GM12878 (cell line): ENCODE data around the gene POLK. TPM values are rescaled to one million over a fixed set of nuclear protein-coding genes. Genes with fewer than 3 reads are reported as not detected.
A peak's percentile ranks its signal among the peaks of the same experiment; 100 is the strongest.

Experiments
- ATAC-seq: fragments of 200-7000 bp; cut with Tn5 transposase; 3 replicates; pipeline ENCODE4 v1.9.1; 2020; ENCODE audit warnings: mild to moderate bottlenecking, moderate library complexity
- BruUV-seq: library from RNA; stranded (reverse); fragments of 400-500 nt; replicated peaks from 2 replicates; lab custom pipeline; 2021; lab: Mats Ljungman, UMichigan
- CTCF ChIA-PET: fragments of 300-600 bp; sonication (Branson Sonifier 250); formaldehyde crosslinking; extraction: SDS; loops from one replicate; lab custom pipeline; 2021; ENCODE audit warnings: inconsistent platforms; lab: Yijun Ruan, JAX
- POLR2A ChIA-PET: fragments of 350-600 bp; formaldehyde crosslinking; extraction: SDS; loops from one replicate; lab custom pipeline; 2021; ENCODE audit warnings: inconsistent platforms; lab: Charles Lee
- RAD21 ChIA-PET: fragments of 300-600 bp; sonication (Branson Sonifier 250); formaldehyde crosslinking; loops from one replicate; lab custom pipeline; 2023; ENCODE audit warnings: antibody characterized with exemption; ENCODE audit not compliant: unreplicated experiment; lab: Charles Lee
- SMC1A ChIA-PET: fragments of 300-600 bp; sonication (Branson Sonifier 250); formaldehyde crosslinking; loops from one replicate; lab custom pipeline; 2023; ENCODE audit not compliant: unreplicated experiment, uncharacterized antibody; lab: Charles Lee
- DNase-seq: peaks from one replicate; pipeline ENCODE4 v3.0.0-alpha.2; 2011; ENCODE audit warnings: low read depth, low spot score
- FAIRE-seq: peaks from 3 replicates; lab custom pipeline; 2011; peaks lifted over from hg19 to GRCh38; lab: Jason Lieb, UNC
- H2AFZ ChIP-seq: 2 replicates; pipeline ENCODE4 v1.6.0; 2011; ENCODE audit warnings: low read depth, low read length, control low read depth; ENCODE audit not compliant: control insufficient read depth
- H3K27ac ChIP-seq: 2 replicates; pipeline ENCODE4 v1.5.1; 2011; ENCODE audit warnings: control low read depth; ENCODE audit not compliant: control insufficient read depth, insufficient read depth
- H3K27me3 ChIP-seq, 2 experiments: replicated peaks in 1 of 2; 2 replicates each; pipeline versions ENCODE4 v1.6.0 to v1.6.1; 2011; ENCODE audit warnings: low read length in 1 of 2; ENCODE audit not compliant: control insufficient read depth in 2 of 2, insufficient read depth in 2 of 2
- H3K36me3 ChIP-seq, 2 experiments: 2 replicates each; pipeline ENCODE4 v1.5.1; 2011; ENCODE audit warnings: low read length in 1 of 2; ENCODE audit not compliant: control insufficient read depth in 2 of 2, insufficient read depth in 2 of 2
- H3K4me1 ChIP-seq: 2 replicates; pipeline ENCODE4 v1.6.1; 2011; ENCODE audit warnings: mild to moderate bottlenecking, low read length, moderate library complexity, mixed read lengths; ENCODE audit not compliant: control insufficient read depth, insufficient read depth
- H3K4me2 ChIP-seq: 2 replicates; pipeline ENCODE4 v1.6.0; 2011; ENCODE audit warnings: control low read depth; ENCODE audit not compliant: control insufficient read depth, insufficient read depth
- H3K4me3 ChIP-seq: fragments of 200-600 bp; sonication (generic); 2 replicates; pipeline ENCODE4 v1.5.1; 2016
- H3K79me2 ChIP-seq: 2 replicates; pipeline ENCODE4 v1.6.0; 2011; ENCODE audit warnings: low read length; ENCODE audit not compliant: control insufficient read depth, insufficient read depth
- H3K9ac ChIP-seq: 2 replicates; pipeline ENCODE4 v1.8.0; 2011; ENCODE audit warnings: low read length, control low read depth, mixed read lengths; ENCODE audit not compliant: control insufficient read depth, insufficient read depth
- H3K9me3 ChIP-seq: replicated peaks from 3 replicates; pipeline ENCODE4 v1.5.1; 2011; ENCODE audit warnings: mild to moderate bottlenecking, low read length; ENCODE audit not compliant: control insufficient read depth, insufficient read depth
- H4K20me1 ChIP-seq: 2 replicates; pipeline ENCODE4 v1.6.0; 2011; ENCODE audit not compliant: control insufficient read depth, insufficient read depth
- BACH1 ChIP-seq: fragments of 450-650 bp; IDR thresholded peaks from 2 replicates; pipeline ENCODE4 v1.6.1; 2017; ENCODE audit warnings: mild to moderate bottlenecking, borderline replicate concordance
- BCL11A ChIP-seq: IDR thresholded peaks from 2 replicates; pipeline ENCODE4 v1.6.1; 2011; ENCODE audit warnings: low read depth, low read length
- FOXM1 ChIP-seq: IDR thresholded peaks from 2 replicates; pipeline ENCODE4 v1.6.1; 2012; ENCODE audit warnings: low read depth, mild to moderate bottlenecking, inconsistent platforms, low read length, moderate library complexity
- MEF2B ChIP-seq: fragments of 450-650 bp; IDR thresholded peaks from 2 replicates; pipeline ENCODE4 v1.6.1; 2018; ENCODE audit warnings: mild to moderate bottlenecking, moderate library complexity; ENCODE audit not compliant: partially characterized antibody, poor library complexity, severe bottlenecking
- NFXL1 ChIP-seq: fragments of 450-650 bp; IDR thresholded peaks from 2 replicates; pipeline ENCODE4 v1.6.1; 2017; ENCODE audit warnings: antibody characterized with exemption, mild to moderate bottlenecking, borderline replicate concordance
- SPI1 ChIP-seq: IDR thresholded peaks from 2 replicates; pipeline ENCODE4 v1.6.1; 2011; ENCODE audit warnings: low read depth, mild to moderate bottlenecking, low read length, moderate library complexity, borderline replicate concordance; ENCODE audit not compliant: insufficient read depth
- ZNF687 ChIP-seq: fragments of 450-650 bp; IDR thresholded peaks from 2 replicates; pipeline ENCODE4 v1.6.1; 2017; ENCODE audit warnings: mild to moderate bottlenecking, moderate library complexity
- WGBS: methylation state at CpG from one replicate; pipeline ENCODE4 v1.1.6; 2016; ENCODE audit warnings: low lambda C conversion rate; ENCODE audit not compliant: insufficient replicate concordance, insufficient coverage; ENCODE audit errors: missing lambda C conversion rate; 5-methylcytosine and 5-hydroxymethylcytosine counted together
- in situ Hi-C: fragments of 300-500 bp; cut with MboI; formaldehyde crosslinking; loops from 9 replicates; pipeline ENCODE4 v1.14.3; 2018; ENCODE audit warnings: mixed read lengths
- intact Hi-C: fragments of 100-400 bp; cut with micrococcal nuclease; formaldehyde crosslinking; loops from one replicate; pipeline ENCODE4 v1.14.2; 2022; ENCODE audit not compliant: unreplicated experiment
- polyA plus RNA-seq, 11 experiments: library from polyadenylated mRNA; depleted of rRNA in 4 of 11; unstranded in 6 of 11; stranded (reverse) in 5 of 11; fragments of >200 nt; fragmentation: Nextera tagmentation in 4 of 11; fragmentation: Illumina TruSeq in 1 of 11; extraction: Ambion mirVana in 4 of 11; extraction: Trizol in 1 of 11; gene quantifications; 1 replicate in 1 of 11; 2 replicates in 10 of 11; pipeline versions ENCODE4 v1.2.1 to v1.2.3, GENCODE V29; 2011 to 2016; ENCODE audit warnings: inconsistent platforms in 2 of 11, missing spikeins in 2 of 11, low read depth in 1 of 11
- total RNA-seq, 4 experiments: library from RNA; depleted of rRNA in 3 of 4; stranded (reverse); fragments of >200 nt in 3 of 4; fragmentation: Illumina TruSeq in 1 of 4; extraction: Trizol in 1 of 4; gene quantifications; 2 replicates each; pipeline versions ENCODE4 v1.2.1 to v1.2.3, GENCODE V29; 2013 to 2021
- TF ChIP-seq, protein P1 (sequence below): IDR thresholded peaks from 2 replicates; pipeline ENCODE4 v1.6.1; 2012; ENCODE audit warnings: low read depth, low read length, improper control_type of control experiment
- TF ChIP-seq, protein P2 (sequence below): fragments of 450-650 bp; IDR thresholded peaks from 2 replicates; pipeline ENCODE4 v1.6.1; 2018; ENCODE audit warnings: borderline replicate concordance, mild to moderate bottlenecking; ENCODE audit not compliant: partially characterized antibody
- TF ChIP-seq, protein P3 (sequence below): IDR thresholded peaks from 2 replicates; pipeline ENCODE4 v1.6.1; 2012; ENCODE audit warnings: low read depth, low read length, improper control_type of control experiment

POLK gene
- total and polyA plus RNA-seq, 10 of the 15 experiments (the other 5 are each of a cell fraction or from before 2014, with no cell fraction given) = 10.4 to 47.6 (median 29.0) TPM

GRCh38 chr5:75525344-75525743 lies 13.7 kb downstream of the POLK start:
- SMC1A ChIA-PET = interaction anchor here (0.6 to 3.1 kb wide), 11 partner anchors 8 to 156 kb away, joined by 3 to 26 read pairs (median 4); partner anchors contain the start of genes CERT1 and POLK
- WGBS = 69% methylated on average over 1 of the region's 1 CpG
- FAIRE-seq = no peak
- TF ChIP-seq SPI1 = no peak
- TF ChIP-seq, protein P1, sequence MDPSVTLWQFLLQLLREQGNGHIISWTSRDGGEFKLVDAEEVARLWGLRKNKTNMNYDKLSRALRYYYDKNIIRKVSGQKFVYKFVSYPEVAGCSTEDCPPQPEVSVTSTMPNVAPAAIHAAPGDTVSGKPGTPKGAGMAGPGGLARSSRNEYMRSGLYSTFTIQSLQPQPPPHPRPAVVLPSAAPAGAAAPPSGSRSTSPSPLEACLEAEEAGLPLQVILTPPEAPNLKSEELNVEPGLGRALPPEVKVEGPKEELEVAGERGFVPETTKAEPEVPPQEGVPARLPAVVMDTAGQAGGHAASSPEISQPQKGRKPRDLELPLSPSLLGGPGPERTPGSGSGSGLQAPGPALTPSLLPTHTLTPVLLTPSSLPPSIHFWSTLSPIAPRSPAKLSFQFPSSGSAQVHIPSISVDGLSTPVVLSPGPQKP = no peak
- TF ChIP-seq, protein P2, sequence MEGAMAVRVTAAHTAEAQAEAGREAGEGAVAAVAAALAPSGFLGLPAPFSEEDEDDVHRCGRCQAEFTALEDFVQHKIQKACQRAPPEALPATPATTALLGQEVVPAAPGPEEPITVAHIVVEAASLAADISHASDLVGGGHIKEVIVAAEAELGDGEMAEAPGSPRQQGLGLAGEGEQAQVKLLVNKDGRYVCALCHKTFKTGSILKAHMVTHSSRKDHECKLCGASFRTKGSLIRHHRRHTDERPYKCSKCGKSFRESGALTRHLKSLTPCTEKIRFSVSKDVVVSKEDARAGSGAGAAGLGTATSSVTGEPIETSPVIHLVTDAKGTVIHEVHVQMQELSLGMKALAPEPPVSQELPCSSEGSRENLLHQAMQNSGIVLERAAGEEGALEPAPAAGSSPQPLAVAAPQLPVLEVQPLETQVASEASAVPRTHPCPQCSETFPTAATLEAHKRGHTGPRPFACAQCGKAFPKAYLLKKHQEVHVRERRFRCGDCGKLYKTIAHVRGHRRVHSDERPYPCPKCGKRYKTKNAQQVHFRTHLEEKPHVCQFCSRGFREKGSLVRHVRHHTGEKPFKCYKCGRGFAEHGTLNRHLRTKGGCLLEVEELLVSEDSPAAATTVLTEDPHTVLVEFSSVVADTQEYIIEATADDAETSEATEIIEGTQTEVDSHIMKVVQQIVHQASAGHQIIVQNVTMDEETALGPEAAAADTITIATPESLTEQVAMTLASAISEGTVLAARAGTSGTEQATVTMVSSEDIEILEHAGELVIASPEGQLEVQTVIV = no peak
- no peak for TF ChIP-seq NFXL1
- no peak for TF ChIP-seq BCL11A
- TF ChIP-seq ZNF687 = no peak
- TF ChIP-seq BACH1 = no peak
- TF ChIP-seq MEF2B = no peak
- no peak for TF ChIP-seq FOXM1
- TF ChIP-seq, protein P3, sequence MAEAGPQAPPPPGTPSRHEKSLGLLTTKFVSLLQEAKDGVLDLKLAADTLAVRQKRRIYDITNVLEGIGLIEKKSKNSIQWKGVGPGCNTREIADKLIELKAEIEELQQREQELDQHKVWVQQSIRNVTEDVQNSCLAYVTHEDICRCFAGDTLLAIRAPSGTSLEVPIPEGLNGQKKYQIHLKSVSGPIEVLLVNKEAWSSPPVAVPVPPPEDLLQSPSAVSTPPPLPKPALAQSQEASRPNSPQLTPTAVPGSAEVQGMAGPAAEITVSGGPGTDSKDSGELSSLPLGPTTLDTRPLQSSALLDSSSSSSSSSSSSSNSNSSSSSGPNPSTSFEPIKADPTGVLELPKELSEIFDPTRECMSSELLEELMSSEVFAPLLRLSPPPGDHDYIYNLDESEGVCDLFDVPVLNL = no peak

More at GRCh38 chr5:75525344-75525743, 13.7 kb downstream of the POLK start:
- H3K9ac ChIP-seq = no peak overlapping the region
- peak overlapping the region; percentile 45; the same call in 1 of the 2 replicates for H3K4me2 ChIP-seq
- no peak overlapping the region for H3K4me3 ChIP-seq
- H3K27ac ChIP-seq = peak overlapping the region; percentile 59; the same call in 1 of the 2 replicates
- H3K36me3 ChIP-seq = peaks cover 0 to 2% of the 10 kb centered on the region in 2 experiments; a peak in 2 of 4 replicates
- ATAC-seq (peak; percentile 1), DNase-seq (no peak)
- TSS peak; percentile 35 for BruUV-seq
- H3K27me3 ChIP-seq = no peaks in the 10 kb centered on the region
- ChIA-PET POLR2A (interaction anchor here (1.3 kb wide), 1 partner anchor 51 kb away, joined by 4 read pairs; no protein-coding TSS in a partner anchor), CTCF (no interaction called here), RAD21 (interaction anchor here (1.2 to 1.9 kb wide), 6 partner anchors 9 to 50 kb away, joined by 3 to 16 read pairs (median 5); no protein-coding TSS in a partner anchor)
- H3K4me1 ChIP-seq = peaks cover 34% of the 10 kb centered on the region
- no peak overlapping the region for H2AFZ ChIP-seq
- in situ Hi-C loops = no loop called here
- peaks cover 17% of the 10 kb centered on the region for H3K9me3 ChIP-seq
- no peaks in the 10 kb centered on the region for H4K20me1 ChIP-seq
- intact Hi-C loops = no loop called here
- H3K79me2 ChIP-seq = peaks cover 82% of the 10 kb centered on the region
